Frontal cortex (tissue), 4 donors: ENCODE measurements around the gene HNRNPF. TPM values are rescaled to one million over a fixed set of nuclear protein-coding genes. Genes with fewer than 3 reads are reported as not detected.
"Not testable (repeated sequence)": the region's sequence is repeated elsewhere in the genome, so short reads cannot be mapped to it uniquely, and the experiment has no call there.

Experiments
- DNase-seq, 2 donors: peaks; one replicate each; pipeline ENCODE4 v3.0.0; 2012; ENCODE audit warnings: low spot score in 2 of 2
- FAIRE-seq: peaks from 2 replicates; lab custom pipeline; 2012; peaks lifted over from hg19 to GRCh38; lab: Jason Lieb, UNC
- total RNA-seq: library from RNA; depleted of rRNA; stranded (reverse); fragments of >200 nt; gene quantifications from one replicate; pipeline ENCODE4 v1.2.3, GENCODE V29; 2014
- donor health status: control.
- donor health status: control.
- donor health status: control.

HNRNPF gene
- total RNA-seq, 1 donor from 2014 or later, result 97.4 TPM

GRCh38 chr10:43355749-43356371, 53.1 kb downstream of the HNRNPF start:
- no peak for DNase-seq
- FAIRE-seq, result no peak

- FAIRE-seq, result no peak
- no peak for DNase-seq
These were observed 54.1 kb downstream of the HNRNPF start for GRCh38 chr10:43354879-43355380.

GRCh38 chr10:43354330-43354635, 54.7 kb downstream of the HNRNPF start:
- no peak for FAIRE-seq
- no peak for DNase-seq

- FAIRE-seq (no peak), DNase-seq (no peak)
These were observed 55.3 kb downstream of the HNRNPF start for GRCh38 chr10:43353495-43354329.

GRCh38 chr10:43352951-43353350, 56.0 kb downstream of the HNRNPF start:
- FAIRE-seq (no peak), DNase-seq (no peak)

GRCh38 chr10:43351301-43351700, 57.7 kb downstream of the HNRNPF start:
- DNase-seq (no peak), FAIRE-seq (no peak)

GRCh38 chr10:43350686-43351085, 58.3 kb downstream of the HNRNPF start:
- FAIRE-seq, result no peak
- DNase-seq, result no peak

- DNase-seq (no peak), FAIRE-seq (no peak)
These were observed 58.8 kb downstream of the HNRNPF start for GRCh38 chr10:43350156-43350555.

- DNase-seq (peak; percentile 92), FAIRE-seq (peak; percentile 95)
These were observed 60.3 kb downstream of the HNRNPF start for GRCh38 chr10:43348511-43349312.

GRCh38 chr10:43347997-43348396, 61.0 kb downstream of the HNRNPF start:
- no peak for FAIRE-seq
- no peak for DNase-seq

GRCh38 chr10:43344051-43344450, 64.9 kb downstream of the HNRNPF start:
- DNase-seq, result no peak

GRCh38 chr10:43343126-43343525, 65.9 kb downstream of the HNRNPF start:
- DNase-seq (no peak), FAIRE-seq (no peak)

More at GRCh38 chr10:43344051-43344450, 64.9 kb downstream of the HNRNPF start:
- no peak for FAIRE-seq

GRCh38 chr10:43342279-43343125, 66.5 kb downstream of the HNRNPF start:
- DNase-seq (no peak), FAIRE-seq (no peak)

GRCh38 chr10:43341450-43341849, 67.5 kb downstream of the HNRNPF start:
- FAIRE-seq, result no peak
- no peak for DNase-seq

GRCh38 chr10:43340619-43341018, 68.4 kb downstream of the HNRNPF start:
- DNase-seq (no peak), FAIRE-seq (no peak)

- FAIRE-seq (no peak), DNase-seq (no peak)
These were observed 68.9 kb downstream of the HNRNPF start for GRCh38 chr10:43340101-43340500.

- FAIRE-seq, result no peak
- DNase-seq, result no peak
These were observed 69.8 kb downstream of the HNRNPF start for GRCh38 chr10:43339136-43339535.

- FAIRE-seq (no peak), DNase-seq (no peak)
These were observed 70.9 kb downstream of the HNRNPF start for GRCh38 chr10:43338117-43338516.

GRCh38 chr10:43337536-43337935, 71.5 kb downstream of the HNRNPF start:
- not testable (repeated sequence) for FAIRE-seq, DNase-seq
